HL-60/S4 treated with phorbol 12-myristate 13-acetate at 8.2 ng/mL for 4 days and 3 days (cell line): ENCODE data around the gene CPVL.

Source experiments
- in situ Hi-C: fragments of 300-500 bp; cut with MboI; formaldehyde crosslinking; loops from 2 replicates; pipeline ENCODE4 v1.15.0; 2022; ENCODE audit warnings: low sequenced_read_pairs

Gene CPVL

DNA sequence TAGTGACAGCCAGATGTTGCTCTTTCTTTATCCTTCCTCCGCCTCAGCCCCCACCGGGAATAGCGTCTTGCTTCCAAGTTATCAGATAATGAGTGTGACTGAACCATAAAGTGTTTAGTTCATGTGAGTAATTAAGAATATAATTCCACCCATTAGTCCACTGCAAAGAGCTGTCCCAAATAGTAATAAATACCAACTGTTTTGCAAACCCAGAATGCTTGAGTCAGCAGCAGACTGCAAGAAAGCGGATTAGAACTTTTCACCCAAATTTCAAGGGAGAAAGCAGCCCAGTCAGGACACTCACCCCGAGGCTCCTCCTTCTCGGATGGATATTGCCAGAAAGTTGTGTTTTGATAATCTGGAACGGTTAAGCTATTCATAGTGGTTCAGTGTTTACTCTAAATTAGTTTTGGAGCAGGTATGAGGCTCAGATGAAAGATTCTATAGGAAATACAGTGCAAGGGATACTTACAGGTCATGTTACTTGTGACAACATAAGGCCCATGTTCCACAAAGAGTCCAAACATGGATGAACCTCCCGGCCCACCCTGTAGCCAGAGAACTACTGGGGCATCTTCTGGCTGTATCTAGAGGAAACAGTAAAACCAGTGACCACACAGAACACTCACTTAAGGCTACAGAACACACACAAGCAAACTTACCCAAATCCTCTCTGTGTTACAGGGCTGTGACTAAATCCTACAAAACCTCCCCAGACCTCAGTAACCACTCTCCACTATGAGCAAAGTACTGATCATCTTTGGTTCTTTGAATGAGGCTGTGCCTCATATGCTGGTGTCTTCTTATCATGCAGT lies 50.5 kb downstream of the CPVL start:
- in situ Hi-C loops, result loop anchor here (25.0 kb wide), 1 partner anchor 159 kb away; no protein-coding TSS in a partner anchor

DNA sequence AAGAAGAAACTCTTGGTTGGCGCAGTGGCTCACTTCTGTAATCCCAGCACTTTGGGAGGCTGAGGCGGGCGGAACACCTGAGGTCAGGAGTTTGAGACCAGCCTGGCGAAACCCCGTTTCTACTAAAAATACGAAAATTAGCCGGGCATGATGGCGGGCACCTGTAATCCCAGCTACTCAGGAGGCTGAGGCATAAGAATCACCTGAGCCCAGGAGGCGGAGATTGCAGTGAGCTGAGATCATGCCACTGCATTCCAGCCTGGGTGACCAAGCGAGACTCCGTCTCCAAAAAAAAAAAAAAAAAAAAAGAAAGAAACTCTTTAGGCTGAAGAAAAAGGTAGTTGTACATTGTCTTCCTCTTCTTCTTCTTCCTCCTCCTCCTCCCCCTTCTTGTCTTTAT lies 53.2 kb downstream of the CPVL start:
- in situ Hi-C loops, result loop anchor here (25.0 kb wide), 1 partner anchor 156 kb away; no protein-coding TSS in a partner anchor

GRCh38 chr7:29091715-29092114 lies 54.6 kb downstream of the CPVL start:
- in situ Hi-C loops, result loop anchor here (25.0 kb wide), 1 partner anchor 154 kb away; no protein-coding TSS in a partner anchor

DNA sequence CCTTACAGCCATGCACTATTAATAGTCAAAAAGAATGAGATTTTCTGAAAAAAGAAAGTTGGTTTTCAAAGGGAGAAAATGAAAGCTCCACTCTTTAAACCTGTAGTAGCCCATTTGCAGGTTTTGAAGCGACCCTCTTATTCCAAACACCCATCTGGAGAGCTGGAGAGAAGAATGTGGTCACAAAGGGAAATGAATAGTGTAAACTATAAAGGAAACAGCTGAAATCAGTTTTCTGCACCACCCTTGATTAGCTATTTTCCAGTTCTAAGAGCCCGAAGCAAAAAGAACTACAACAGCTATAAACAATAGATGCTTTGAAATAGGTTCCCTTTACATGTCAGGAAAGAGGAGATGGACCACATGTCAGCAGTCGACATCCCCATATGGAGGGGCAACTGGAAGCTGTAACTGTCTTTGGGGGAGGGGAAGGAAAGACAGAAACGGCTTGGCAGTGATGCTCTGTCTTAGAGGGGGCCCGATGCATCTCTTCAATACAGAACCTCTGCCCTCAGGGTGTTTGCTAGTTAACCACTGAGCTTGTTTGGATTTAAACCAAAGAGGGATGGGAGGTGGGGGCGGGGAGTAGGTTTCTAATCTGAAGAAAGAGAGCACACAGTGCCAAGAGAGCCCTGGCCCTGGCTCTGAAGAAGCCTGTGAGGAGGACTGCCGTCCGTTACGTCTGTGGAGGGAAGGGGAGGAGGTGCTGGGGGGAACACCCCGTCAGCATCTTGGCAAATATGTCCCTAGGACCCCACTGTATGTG lies 55.3 kb downstream of the CPVL start:
- in situ Hi-C loops, result loop anchor here (25.0 kb wide), 1 partner anchor 154 kb away; no protein-coding TSS in a partner anchor

GRCh38 chr7:29090151-29090805 lies 56.1 kb downstream of the CPVL start:
- in situ Hi-C loops, result loop anchor here (25.0 kb wide), 1 partner anchor 153 kb away; no protein-coding TSS in a partner anchor

DNA sequence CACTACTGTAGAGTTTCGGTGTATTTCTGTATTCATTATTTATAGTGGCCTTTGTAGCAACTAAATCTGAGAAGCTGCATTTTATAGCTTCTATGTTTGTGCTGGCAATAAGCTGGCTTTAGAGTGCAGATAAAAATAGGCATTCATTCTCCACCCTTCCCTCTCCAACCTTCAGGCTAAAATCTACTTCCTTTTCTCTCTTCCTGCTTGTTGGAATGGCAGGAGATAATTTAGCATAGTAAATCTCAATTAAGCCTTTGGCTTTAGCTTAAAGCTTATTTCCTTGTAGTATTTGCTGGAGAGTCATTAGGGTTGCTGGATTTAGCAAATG lies 58.5 kb downstream of the CPVL start:
- in situ Hi-C loops, result loop anchor here (25.0 kb wide), 1 partner anchor 151 kb away; no protein-coding TSS in a partner anchor

DNA sequence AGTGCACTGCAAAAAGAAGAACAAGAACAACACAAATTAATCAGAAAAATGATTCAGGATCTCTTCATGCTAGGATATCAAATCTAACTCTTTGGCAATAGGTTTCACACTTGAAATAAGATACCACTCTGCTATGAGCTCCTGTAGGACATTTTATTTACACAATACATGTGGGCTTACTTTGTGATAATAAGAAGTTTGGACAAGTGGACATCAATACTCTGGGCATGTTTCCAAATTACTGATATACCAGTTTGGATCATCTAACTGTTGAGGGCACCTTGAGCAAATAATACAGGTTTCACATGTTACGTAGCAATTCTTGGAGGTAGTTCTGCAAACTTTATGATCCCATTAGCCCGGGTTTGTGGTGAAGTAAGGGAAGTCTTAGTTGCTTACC lies 59.8 kb downstream of the CPVL start:
- in situ Hi-C loops, result loop anchor here (25.0 kb wide), 1 partner anchor 149 kb away; no protein-coding TSS in a partner anchor

DNA sequence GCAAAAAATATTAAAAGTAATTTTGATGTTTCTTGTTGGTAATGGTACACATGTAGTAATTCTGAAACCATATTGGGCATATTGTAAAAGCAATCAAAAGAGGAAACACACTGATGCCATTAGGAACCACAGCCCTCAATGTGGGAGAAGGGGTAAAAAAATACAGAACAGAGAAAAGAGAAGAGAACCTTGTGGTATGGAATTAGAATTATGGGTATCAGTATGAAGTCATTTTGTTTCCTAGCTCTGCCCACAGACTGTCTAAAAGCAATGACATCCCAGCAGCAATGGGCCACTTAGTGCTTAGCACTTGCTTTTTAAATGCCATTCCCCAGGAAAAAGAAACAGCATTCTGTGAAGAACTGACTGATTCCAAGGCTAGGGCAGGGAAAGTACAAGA lies 61.5 kb downstream of the CPVL start:
- in situ Hi-C loops, result loop anchor here (25.0 kb wide), 1 partner anchor 148 kb away; no protein-coding TSS in a partner anchor

DNA sequence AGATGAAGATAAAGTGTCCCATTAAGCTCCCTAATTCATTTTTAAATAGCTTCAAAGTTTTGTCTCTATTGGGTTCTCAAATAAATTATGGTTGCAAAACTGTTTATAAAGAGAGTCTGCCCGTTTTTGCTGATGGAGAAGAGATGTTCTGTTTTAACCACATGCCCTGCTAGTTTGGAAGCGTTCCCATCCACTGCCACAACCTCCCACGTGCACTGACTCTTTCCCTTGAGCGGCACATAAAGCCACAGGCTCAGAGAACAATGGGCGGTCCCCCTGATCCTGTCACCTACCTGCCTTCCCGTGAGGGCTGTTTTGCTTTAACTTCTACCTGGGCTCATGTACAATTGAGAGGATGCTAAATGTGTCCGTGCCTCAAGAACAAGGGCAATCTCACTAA lies 65.5 kb downstream of the CPVL start:
- in situ Hi-C loops, result loop anchor here (25.0 kb wide), 1 partner anchor 144 kb away; no protein-coding TSS in a partner anchor

DNA sequence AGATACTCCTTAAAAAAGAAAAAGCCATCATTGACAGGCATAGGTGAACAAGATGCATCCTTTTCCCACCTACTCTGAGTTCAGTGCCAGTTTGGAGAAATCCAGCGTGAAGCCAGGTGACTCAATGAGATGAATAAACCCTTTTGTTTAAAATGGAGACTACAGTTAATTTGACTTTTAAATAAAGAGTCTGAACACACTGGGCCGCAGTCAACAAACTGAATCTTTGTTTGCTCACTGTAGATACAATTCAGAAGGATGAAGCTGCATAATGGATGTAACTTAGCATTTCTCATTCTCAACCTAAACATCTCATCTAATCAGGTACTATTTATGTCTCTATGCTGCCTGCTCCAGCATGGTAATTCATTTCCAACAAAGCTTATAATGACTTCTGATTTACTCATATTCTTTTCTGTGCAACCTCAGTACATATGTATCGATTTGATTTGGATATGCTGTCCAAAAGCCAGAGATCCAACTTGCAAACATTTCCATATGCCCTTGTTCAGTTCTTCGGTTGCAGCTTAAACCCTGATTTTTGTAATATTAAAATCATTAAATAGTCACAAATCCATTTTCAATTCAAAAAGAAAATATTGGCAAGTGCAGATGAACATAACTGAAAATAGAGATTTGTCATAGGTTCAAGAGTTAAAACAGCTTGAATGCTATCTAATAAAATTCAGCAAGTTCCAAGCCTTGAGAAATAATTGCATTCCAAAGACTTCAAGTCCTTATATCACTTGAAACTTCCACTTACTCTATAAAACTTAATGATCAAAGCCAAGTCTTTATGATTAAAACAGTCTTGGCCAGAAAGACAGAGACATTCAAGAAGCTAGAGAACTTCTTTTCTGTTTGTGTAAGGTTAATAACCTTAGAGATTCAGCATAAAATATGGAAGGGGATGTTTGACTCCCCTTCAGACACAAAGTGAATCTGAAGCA lies 67.8 kb downstream of the CPVL start:
- in situ Hi-C loops, result loop anchor here (25.0 kb wide), 1 partner anchor 141 kb away; no protein-coding TSS in a partner anchor

- in situ Hi-C loops, result loop anchor here (25.0 kb wide), 1 partner anchor 141 kb away; no protein-coding TSS in a partner anchor
Observed at GRCh38 chr7:29077854-29078253, 68.5 kb downstream of the CPVL start.

DNA sequence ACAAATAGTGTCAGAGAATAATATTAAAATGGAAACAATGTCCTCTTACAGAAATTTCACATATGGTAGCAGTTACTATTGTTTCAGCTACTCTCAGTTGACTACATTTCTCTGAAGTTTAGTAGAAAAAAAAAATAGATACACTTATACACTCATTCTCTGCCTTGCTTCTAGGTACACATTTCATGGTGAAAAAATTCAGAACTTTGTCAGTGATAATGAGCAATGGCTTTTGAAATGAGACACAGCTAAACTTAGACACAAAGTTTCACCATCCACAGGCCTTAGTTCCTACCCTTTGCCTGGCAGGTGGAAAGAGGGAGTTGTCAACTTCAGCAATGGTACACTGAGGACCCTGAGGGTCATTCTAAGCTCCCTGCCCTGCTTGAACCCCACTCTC lies 69.2 kb downstream of the CPVL start:
- in situ Hi-C loops, result loop anchor here (25.0 kb wide), 1 partner anchor 140 kb away; no protein-coding TSS in a partner anchor

- in situ Hi-C loops, result loop anchor here (25.0 kb wide), 1 partner anchor 139 kb away; no protein-coding TSS in a partner anchor
Observed at GRCh38 chr7:29076631-29077030, 69.7 kb downstream of the CPVL start.

- in situ Hi-C loops, result loop anchor here (25.0 kb wide), 1 partner anchor 138 kb away; no protein-coding TSS in a partner anchor
Observed at GRCh38 chr7:29075606-29076005, 70.7 kb downstream of the CPVL start.

DNA sequence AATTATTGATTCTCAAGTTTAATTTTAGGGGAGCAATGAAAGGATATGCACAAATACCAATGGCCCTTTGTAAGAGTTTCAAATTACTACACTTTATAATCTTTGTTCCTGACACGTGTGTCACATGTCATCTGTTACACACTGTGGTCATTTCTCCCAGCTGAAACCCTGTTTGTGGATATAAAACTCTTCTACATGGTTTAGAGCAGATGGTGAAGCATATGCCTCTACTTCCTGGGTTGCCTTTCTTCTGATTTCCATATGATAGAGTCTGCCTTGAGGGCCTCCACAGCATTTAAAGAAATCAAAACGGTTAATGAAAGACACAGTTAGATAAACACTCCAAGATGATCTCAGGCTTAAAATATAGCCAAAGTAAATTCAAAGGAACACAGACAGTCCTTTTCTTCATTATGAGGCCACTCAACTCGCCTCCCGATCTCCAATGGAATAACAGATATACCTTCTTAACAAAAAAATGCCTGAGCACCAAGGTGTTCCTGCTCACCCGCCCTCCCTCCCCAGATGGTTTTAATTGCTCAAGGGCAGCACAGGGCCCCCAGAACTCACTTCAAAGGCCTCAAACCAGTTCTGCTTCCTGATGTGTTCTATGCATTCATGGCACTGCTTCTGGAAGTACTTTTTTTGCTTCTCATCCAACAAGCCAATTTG lies 75.0 kb downstream of the CPVL start:
- in situ Hi-C loops, result no loop called here

DNA sequence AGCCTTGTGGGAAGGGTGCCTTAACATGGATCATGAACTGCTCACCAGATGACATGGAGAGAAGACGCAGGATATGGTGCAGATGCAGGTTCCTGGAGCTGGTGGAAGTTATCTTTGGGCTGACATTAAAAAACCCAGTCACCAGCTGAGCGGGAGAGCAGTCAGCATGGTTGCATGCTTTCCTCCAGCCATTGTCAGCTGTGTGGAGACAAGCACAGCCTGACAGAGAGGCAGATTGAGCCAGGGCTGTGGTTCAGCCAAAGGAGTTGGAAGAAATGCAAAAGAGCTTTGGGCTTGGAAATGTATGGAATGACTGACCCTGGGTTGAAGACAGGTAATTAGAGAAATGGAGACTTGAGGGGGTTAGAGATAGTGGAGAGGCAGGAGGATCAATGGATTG lies 79.7 kb downstream of the CPVL start:
- in situ Hi-C loops, result no loop called here

DNA sequence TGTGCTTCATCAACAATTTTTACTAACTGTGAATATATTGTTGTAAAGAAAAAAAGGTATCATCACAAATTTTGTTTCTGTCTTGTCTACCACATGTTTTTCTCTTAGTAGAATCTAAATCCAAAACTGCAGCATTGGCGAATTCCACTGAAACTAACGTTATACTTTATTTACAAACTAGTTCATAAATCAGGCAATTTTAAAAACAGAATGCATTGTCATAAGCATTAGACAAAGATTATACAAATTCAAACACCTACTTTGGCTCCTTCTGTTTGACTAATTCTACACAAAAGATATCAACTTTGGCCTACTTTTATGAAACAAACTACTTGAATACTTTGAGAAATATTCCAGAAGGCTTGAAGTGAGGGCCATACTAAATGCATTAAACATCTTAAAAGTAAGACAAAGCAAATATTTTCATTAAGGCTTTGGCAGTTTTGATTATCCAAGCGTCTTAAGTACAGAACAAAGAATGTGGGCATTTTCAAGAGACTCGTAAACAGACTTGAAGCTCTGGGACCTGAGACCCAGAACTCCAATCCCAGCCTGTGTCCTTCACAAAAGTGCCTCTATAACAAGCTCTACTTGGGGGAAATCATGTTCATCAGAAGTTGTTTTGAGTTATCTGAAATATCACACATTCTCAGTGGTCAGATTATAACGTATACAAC lies 81.0 kb downstream of the CPVL start:
- in situ Hi-C loops, result no loop called here

DNA sequence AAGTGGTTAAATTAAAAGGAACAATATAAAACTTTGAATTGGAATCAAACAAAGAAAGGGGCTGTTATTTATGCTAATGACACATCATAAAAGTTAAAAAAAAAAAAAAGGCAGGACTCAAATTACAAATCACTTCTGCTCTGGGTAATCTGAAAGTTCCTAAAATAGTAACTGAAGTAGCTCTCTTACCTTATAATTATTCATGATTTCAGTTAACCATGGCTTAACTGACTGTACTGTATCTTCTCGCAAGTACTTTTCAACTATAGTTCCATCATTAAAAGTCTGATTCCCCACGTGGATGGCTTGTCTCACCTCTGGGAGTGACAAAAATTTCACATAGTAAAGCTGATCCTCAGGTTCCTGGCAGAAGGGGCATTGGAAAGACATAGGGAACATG lies 82.5 kb downstream of the CPVL start:
- in situ Hi-C loops, result no loop called here

GRCh38 chr7:29063236-29063635 lies 83.1 kb downstream of the CPVL start:
- in situ Hi-C loops, result no loop called here
